C4-2B (cell line): Measurements from ENCODE around the gene R3HDM4.

Experiments
- CTCF ChIP-seq: fragments of 450-650 bp; conservative IDR thresholded peaks from 2 replicates; pipeline ENCODE4 v1.5.1; 2017; ENCODE audit warnings: mild to moderate bottlenecking
- ZFX ChIP-seq: fragments of 450-650 bp; IDR thresholded peaks from 2 replicates; pipeline ENCODE4 v1.6.1; 2017

GRCh38 chr19:938233-938923 lies 25.4 kb upstream of the R3HDM4 start:
- TF ChIP-seq CTCF (no peak), ZFX (no peak)
